ENCODE data around the gene RALGAPA2.

GRCh38 chr20:20657092-20657491 lies 55.4 kb downstream of the RALGAPA2 start:
- no peak for TF ChIP-seq CTCF (IDR thresholded peaks at IDR 0.05)
- no peak for TF ChIP-seq POLR2A (IDR thresholded peaks at IDR 0.05)
- TF ChIP-seq EP300 (IDR thresholded peaks at IDR 0.05): no peak

Measured in tibial nerve (tissue), 4 donors.